Stimulated activated CD4-positive, alpha-beta T cell treated with anti-CD3 and anti-CD28 coated beads, Interleukin-2, amount 100 ng/mL, for 4 hours (primary cell): Measurements from ENCODE around the gene PPBP.

Experiments
- DNase-seq: peaks from one replicate; pipeline ENCODE4 v3.0.0-alpha.2; 2020; ENCODE audit warnings: low read depth

Gene PPBP, protein sequence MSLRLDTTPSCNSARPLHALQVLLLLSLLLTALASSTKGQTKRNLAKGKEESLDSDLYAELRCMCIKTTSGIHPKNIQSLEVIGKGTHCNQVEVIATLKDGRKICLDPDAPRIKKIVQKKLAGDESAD

DNA sequence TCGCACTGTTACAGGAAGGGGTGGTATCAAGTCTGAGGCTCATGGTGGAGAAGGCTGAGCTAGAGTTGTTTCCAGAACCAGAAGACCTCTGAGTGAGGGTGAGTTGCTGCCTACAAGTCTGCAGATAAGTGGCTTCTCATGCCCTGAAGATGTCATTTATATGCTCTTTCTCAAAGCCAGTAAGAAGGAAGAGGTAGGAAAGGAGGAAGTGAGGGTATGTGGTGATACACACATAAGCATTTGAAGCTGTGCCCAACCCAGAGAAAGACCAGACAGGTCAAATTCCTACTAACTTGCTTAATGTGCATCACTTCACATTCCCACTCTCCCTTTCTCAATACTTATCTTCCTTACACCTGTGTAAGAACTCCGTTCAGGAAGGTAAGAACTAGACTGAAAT lies at the start of gene PPBP:
Gene PPBP, minus strand, starts transcription at position 130 of the 400 bp plus-strand sequence. Its CDS starts 87 bp downstream, at position 43.
- no peak for DNase-seq

DNA sequence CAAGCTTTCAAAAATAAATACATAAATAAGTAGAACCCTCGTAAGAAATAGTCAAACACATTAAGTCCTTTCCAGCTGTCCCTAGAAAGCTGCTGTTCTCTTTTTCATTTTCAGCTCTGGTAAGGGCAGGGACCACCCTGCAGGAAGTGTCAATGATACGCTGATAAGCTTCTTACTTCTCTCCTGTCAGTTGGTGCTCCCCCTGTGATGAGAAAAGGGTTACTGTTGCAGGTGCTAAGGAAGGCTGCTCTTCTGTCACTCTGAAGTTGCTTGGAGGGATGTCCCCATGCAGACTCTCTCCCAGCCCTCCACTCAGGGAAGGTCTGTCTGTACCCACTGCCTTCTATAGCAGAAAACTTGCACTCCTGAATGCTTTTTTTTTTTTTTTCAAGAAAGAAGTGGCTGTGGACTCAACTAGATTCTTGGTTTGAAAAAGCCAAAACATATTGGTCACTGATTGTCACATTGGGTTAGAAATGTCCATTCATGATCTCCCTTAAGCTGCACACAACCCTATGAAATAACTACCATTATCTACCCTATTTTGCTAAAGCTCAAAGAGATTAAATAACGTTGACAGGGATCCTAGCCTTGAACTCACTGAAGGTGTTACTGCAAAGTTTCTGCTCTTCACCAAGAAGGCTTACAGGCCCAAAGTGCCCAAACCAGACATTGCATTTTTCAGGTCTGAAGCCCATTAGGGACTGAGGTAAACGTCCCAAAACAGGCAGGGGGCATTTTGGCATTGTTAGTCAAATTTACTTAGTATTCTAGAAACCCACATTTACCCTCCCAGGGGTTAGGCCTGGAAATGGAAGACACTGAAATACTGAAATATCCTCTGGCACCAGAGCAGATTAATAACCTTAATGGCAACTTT lies 49.3 kb upstream of the PPBP start:
- DNase-seq: no peak

GRCh38 chr4:74033739-74034138 lies 45.7 kb upstream of the PPBP start:
- no peak for DNase-seq

GRCh38 chr4:74032064-74032463 lies 44.1 kb upstream of the PPBP start:
- no peak for DNase-seq

DNA sequence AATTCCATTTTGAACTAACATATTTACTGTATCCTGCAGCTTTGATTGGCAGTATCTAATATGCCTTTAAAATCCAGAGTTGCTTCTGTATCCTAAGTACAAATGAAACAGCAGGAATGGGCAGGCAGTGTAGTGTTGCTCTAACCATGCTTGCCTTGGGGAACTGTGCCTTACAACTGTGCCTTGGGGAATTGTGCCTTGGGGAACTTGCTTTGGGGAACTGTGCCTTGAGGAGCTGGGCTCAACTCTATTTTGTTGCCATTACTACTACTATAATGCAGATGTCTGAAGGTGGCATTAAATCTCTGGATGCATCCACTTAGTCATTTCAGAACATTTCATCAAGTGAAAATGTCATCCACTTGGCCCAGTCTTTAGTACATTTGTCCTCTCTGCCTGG lies 43.6 kb upstream of the PPBP start:
- no peak for DNase-seq

- no peak for DNase-seq
Observed at GRCh38 chr4:74030285-74030684, 42.3 kb upstream of the PPBP start.

DNA sequence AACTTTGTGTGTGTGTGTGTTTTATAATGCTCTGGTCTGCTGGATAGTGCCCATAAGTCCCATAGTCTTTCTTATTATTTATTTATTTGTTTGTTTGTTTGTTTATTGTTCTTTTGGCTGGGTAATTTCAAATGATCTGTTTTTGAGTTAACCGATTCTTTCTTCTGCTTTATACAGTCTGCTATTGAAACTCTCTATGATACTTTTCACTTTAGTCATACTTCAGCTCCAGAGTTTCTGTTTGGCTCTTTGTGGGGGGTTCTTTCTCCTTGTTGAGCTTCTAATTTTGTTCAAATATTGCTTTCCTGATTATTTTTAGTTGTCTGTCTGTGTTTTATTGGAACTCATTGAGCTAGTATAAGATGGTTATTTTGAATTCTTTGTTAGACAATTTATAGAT lies 40.5 kb upstream of the PPBP start:
- DNase-seq: no peak

DNA sequence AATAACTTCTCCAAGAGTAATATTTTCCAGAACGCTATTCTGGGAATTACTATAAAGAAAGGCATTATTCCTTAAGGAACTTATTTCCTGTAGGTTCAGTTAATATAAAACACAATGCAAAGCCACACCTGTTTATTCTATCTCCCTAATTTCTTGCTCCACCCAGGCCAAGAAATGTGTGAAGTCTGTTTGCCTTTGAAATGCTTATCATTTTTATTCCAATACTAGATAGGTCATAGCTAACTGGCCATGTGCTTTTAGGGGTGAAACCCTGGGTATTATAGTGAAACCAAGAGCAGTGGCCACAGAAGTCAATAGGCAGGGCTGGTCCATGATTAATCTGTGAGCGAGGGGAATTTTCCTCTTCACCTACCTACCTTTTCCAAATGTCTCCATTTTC lies 35.7 kb upstream of the PPBP start:
- DNase-seq: no peak

- no peak for DNase-seq
Observed at GRCh38 chr4:74021601-74022000, 33.6 kb upstream of the PPBP start.

DNA sequence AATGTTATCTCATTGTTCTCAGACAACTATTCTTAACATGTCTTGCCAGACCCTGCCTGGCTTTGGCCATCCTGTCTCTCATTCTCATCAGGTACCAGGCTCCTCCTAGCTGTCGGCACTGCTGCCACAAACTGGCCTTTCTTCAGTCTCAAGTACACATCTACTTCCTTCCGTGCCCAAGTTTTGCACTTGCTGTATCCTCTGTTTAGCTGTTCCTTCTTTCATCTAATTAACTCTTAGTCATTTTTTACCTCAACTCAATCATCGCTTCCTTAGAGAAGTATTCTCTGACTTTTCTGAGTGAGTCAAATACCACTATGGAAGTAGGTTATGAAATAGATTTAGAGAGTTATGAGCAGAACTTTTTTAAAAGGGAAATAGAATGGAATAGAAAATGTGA lies 30.8 kb upstream of the PPBP start:
- no peak for DNase-seq

DNA sequence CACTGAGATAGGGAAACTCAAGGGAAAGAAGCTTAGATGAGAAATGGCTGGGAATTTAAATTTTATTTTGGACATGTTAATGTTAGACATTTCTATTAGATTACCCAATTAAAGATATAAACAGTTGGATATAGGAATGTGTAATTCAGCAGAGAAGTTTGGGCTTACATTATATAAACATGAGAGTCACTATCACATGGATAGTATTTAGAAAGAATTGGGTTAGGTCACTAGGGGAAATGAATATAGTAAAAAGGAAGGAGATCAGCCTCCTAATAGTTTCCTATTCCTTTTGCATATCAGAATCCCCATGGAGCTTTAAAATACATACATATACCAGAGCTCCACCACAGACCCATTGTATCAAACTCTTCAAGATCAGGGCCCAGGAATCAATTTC lies 30.1 kb upstream of the PPBP start:
- DNase-seq: no peak

GRCh38 chr4:74016068-74016467 lies 28.1 kb upstream of the PPBP start:
- DNase-seq: no peak

GRCh38 chr4:74015126-74015780 lies 27.3 kb upstream of the PPBP start:
- DNase-seq: no peak

GRCh38 chr4:74014332-74014731 lies 26.3 kb upstream of the PPBP start:
- DNase-seq: no peak

- no peak for DNase-seq
Observed at GRCh38 chr4:74013264-74013663, 25.3 kb upstream of the PPBP start.

- no peak for DNase-seq
Observed at GRCh38 chr4:74012130-74012529, 24.1 kb upstream of the PPBP start.

GRCh38 chr4:74009307-74009706 lies 21.3 kb upstream of the PPBP start:
- no peak for DNase-seq

GRCh38 chr4:74006009-74006476 lies 18.1 kb upstream of the PPBP start:
- DNase-seq: no peak

- no peak for DNase-seq
Observed at GRCh38 chr4:74005528-74005927, 17.5 kb upstream of the PPBP start.

DNA sequence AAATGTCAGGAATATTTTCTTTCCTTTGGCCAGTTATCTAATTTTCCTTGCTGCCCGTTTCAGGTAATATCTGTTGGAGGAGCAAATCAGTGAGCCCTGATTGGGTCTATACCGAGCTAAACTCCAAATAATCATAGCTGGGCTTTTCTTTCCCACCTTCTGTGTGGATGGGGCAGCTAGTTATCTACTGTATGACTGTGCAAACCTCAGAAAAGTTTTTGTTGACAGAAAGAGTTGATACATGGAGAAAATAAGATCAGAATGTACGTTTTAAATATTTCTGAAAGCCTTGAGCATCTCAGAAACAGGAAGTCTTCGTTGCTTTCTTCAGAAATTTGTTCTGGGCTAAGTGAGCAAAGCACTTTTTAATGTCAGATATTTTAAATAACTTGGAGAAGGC lies 16.7 kb upstream of the PPBP start:
- DNase-seq: no peak

DNA sequence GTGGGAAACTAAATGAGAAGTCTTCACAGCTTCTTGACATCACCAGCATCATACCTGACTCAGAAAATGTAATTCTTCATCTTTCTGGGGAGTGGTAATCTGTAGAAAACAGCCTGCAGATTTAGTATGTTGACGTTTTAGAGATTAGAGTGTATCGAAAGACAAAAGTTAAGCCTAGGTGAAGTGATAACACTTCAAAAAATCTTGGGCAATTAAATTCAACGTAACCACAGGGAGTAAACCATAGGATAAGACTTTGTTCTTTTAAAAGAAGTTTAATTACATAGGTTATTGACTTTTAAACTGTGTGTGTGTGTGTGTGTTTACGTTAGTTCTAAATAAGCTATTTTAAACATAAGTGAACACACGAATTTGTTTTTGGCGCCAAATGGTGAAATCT lies 12.3 kb upstream of the PPBP start:
- DNase-seq: no peak

GRCh38 chr4:73998040-73999011 lies 10.3 kb upstream of the PPBP start, which contains the start of gene CXCL5:
Gene CXCL5 (minus strand): TSS chr4:73998677. CDS start chr4:73998581, 96 bp downstream.
- no peak for DNase-seq
